ENCODE data around the gene TMEM14B. TPM values are rescaled to one million over a fixed set of nuclear protein-coding genes. Genes with fewer than 3 reads are reported as not detected.
A peak's percentile ranks its signal among the peaks of the same experiment; 100 is the strongest.

The TMEM14B gene
- total and polyA plus RNA-seq, 9 of the 15 experiments (the other 6 are each of a cell fraction or from before 2014, with no cell fraction given), result 174 to 862 (median 263) TPM

DNA sequence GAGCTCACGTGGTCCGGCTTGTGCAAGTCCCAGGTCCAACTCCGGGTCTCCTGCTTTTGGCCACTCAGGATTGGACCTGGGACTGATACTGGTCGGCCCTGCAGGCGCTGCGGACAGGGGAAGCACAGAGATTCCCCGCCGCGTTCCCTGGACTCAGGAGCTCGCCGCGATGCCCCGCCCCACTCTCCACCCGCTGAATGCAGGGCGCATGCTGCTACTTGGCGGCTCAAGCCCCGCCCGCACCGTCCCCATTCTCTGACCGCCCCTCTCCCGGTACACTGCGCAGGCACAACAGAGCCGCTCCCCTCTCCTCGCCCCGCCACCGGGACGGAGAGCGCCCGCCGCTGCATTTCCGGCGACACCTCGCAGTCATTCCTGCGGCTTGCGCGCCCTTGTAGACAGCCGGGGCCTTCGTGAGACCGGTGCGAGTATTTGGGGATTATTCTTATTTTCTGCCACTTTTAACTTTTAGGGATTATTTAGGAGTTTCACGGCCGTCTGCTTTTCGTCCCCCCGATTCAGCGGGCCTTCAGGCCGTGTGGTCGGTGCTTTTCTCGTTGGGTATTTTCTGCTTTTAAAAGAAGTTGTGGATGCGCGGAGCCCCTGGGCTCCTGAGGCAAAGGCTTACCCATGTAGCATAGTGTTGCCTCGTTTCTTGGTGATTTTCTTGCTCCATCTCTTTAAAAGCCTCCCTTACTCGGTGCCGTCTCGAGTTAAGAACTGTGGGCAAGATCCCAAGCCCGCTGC lies 24.6 kb upstream of the TMEM14B start, which contains the start of gene TMEM14C:
TSS of gene TMEM14C (plus strand) at position 251 of the 747 bp plus-strand sequence. CDS start 1,544 bp downstream, outside the sequence.
- intact Hi-C loops (cut with micrococcal nuclease) (loop anchor here (1.0 to 2.0 kb wide), 4 partner anchors 24 to 164 kb away; partner anchors contain the start of genes C6orf52, PAK1IP1, SYCP2L and TMEM14B), in situ Hi-C loops (cut with MboI) (no loop called here)
- Histone ChIP-seq H3K36me3 (ENCODE audit: control insufficient read depth, insufficient read depth, low read length) (peaks cover 30% of the 10 kb centered on the region), H3K79me2 (ENCODE audit: control insufficient read depth, insufficient read depth, low read length) (peaks cover 46% of the 10 kb centered on the region), H3K4me2 (ENCODE audit: insufficient read depth, low read length) (peak within 1 kb of the TSS; percentile 79), H4K20me1 (replicated peaks; ENCODE audit: control insufficient read depth, insufficient read depth, low read length) (no peaks in the 10 kb centered on the region), H3K9me3 (replicated peaks; ENCODE audit: control insufficient read depth, insufficient read depth, low read depth, low read length) (peaks cover 13% of the 10 kb centered on the region), H3K9ac (ENCODE audit: insufficient read depth in 1 of 2, low read depth in 2 of 2, low read length in 2 of 2) (peak within 1 kb of the TSS; percentile 85 to 92), H3K9me1 (ENCODE audit: control insufficient read depth, insufficient read depth, low read length) (no peaks in the 10 kb centered on the region), H3K4me1 (replicated peaks in 1 of 2; ENCODE audit: control insufficient read depth in 2 of 2, insufficient read depth in 2 of 2, low read length in 2 of 2) (peaks cover 46 to 51% of the 10 kb centered on the region in 2 experiments), H3K27ac (ENCODE audit: extremely low read depth, low read depth, low read length) (peak within 1 kb of the TSS; percentile 88), H2AFZ (ENCODE audit: low read depth, low read length) (peak within 1 kb of the TSS; percentile 90), H3K27me3 (ENCODE audit: control insufficient read depth in 2 of 2, insufficient read depth in 2 of 2, low read length in 2 of 2) (no peaks in the 10 kb centered on the region), H3K4me3 (peak within 1 kb of the TSS; percentile 64)
- TSS peak; percentile 55 for BruUV-seq (replicated peaks)
- DNase-seq (ENCODE audit: extremely low read depth in 1 of 4, low spot score in 3 of 4) (peak; percentile 97 to 99 (median 98)), ATAC-seq (peak; percentile 97), FAIRE-seq (peak; percentile 79)
- ChIA-PET POLR2A (interaction anchor here (0.6 to 4.0 kb wide), 16 partner anchors 8 to 1379 kb away, joined by 3 to 48 read pairs (median 4); partner anchors contain the start of gene TMEM14B), CTCF (ENCODE audit: low intra/inter-chr PET ratio) (no interaction called here)
- under 1% methylated on average over 55 of the region's 55 CpGs for WGBS (ENCODE audit: insufficient coverage, low coverage, missing lambda C conversion rate)
- TF ChIP-seq, protein P1, sequence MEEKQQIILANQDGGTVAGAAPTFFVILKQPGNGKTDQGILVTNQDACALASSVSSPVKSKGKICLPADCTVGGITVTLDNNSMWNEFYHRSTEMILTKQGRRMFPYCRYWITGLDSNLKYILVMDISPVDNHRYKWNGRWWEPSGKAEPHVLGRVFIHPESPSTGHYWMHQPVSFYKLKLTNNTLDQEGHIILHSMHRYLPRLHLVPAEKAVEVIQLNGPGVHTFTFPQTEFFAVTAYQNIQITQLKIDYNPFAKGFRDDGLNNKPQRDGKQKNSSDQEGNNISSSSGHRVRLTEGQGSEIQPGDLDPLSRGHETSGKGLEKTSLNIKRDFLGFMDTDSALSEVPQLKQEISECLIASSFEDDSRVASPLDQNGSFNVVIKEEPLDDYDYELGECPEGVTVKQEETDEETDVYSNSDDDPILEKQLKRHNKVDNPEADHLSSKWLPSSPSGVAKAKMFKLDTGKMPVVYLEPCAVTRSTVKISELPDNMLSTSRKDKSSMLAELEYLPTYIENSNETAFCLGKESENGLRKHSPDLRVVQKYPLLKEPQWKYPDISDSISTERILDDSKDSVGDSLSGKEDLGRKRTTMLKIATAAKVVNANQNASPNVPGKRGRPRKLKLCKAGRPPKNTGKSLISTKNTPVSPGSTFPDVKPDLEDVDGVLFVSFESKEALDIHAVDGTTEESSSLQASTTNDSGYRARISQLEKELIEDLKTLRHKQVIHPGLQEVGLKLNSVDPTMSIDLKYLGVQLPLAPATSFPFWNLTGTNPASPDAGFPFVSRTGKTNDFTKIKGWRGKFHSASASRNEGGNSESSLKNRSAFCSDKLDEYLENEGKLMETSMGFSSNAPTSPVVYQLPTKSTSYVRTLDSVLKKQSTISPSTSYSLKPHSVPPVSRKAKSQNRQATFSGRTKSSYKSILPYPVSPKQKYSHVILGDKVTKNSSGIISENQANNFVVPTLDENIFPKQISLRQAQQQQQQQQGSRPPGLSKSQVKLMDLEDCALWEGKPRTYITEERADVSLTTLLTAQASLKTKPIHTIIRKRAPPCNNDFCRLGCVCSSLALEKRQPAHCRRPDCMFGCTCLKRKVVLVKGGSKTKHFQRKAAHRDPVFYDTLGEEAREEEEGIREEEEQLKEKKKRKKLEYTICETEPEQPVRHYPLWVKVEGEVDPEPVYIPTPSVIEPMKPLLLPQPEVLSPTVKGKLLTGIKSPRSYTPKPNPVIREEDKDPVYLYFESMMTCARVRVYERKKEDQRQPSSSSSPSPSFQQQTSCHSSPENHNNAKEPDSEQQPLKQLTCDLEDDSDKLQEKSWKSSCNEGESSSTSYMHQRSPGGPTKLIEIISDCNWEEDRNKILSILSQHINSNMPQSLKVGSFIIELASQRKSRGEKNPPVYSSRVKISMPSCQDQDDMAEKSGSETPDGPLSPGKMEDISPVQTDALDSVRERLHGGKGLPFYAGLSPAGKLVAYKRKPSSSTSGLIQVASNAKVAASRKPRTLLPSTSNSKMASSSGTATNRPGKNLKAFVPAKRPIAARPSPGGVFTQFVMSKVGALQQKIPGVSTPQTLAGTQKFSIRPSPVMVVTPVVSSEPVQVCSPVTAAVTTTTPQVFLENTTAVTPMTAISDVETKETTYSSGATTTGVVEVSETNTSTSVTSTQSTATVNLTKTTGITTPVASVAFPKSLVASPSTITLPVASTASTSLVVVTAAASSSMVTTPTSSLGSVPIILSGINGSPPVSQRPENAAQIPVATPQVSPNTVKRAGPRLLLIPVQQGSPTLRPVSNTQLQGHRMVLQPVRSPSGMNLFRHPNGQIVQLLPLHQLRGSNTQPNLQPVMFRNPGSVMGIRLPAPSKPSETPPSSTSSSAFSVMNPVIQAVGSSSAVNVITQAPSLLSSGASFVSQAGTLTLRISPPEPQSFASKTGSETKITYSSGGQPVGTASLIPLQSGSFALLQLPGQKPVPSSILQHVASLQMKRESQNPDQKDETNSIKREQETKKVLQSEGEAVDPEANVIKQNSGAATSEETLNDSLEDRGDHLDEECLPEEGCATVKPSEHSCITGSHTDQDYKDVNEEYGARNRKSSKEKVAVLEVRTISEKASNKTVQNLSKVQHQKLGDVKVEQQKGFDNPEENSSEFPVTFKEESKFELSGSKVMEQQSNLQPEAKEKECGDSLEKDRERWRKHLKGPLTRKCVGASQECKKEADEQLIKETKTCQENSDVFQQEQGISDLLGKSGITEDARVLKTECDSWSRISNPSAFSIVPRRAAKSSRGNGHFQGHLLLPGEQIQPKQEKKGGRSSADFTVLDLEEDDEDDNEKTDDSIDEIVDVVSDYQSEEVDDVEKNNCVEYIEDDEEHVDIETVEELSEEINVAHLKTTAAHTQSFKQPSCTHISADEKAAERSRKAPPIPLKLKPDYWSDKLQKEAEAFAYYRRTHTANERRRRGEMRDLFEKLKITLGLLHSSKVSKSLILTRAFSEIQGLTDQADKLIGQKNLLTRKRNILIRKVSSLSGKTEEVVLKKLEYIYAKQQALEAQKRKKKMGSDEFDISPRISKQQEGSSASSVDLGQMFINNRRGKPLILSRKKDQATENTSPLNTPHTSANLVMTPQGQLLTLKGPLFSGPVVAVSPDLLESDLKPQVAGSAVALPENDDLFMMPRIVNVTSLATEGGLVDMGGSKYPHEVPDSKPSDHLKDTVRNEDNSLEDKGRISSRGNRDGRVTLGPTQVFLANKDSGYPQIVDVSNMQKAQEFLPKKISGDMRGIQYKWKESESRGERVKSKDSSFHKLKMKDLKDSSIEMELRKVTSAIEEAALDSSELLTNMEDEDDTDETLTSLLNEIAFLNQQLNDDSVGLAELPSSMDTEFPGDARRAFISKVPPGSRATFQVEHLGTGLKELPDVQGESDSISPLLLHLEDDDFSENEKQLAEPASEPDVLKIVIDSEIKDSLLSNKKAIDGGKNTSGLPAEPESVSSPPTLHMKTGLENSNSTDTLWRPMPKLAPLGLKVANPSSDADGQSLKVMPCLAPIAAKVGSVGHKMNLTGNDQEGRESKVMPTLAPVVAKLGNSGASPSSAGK (IDR thresholded peaks at IDR 0.05), result no peak; the same call in none of the 2 replicates
- TF ChIP-seq, protein P2, sequence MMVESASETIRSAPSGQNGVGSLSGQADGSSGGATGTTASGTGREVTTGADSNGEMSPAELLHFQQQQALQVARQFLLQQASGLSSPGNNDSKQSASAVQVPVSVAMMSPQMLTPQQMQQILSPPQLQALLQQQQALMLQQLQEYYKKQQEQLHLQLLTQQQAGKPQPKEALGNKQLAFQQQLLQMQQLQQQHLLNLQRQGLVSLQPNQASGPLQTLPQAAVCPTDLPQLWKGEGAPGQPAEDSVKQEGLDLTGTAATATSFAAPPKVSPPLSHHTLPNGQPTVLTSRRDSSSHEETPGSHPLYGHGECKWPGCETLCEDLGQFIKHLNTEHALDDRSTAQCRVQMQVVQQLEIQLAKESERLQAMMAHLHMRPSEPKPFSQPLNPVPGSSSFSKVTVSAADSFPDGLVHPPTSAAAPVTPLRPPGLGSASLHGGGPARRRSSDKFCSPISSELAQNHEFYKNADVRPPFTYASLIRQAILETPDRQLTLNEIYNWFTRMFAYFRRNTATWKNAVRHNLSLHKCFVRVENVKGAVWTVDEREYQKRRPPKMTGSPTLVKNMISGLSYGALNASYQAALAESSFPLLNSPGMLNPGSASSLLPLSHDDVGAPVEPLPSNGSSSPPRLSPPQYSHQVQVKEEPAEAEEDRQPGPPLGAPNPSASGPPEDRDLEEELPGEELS (CRISPR knock-in tag; IDR thresholded peaks at IDR 0.05; ENCODE audit: borderline replicate concordance), result no peak
- TF ChIP-seq SMARCC2 (IDR thresholded peaks at IDR 0.05; ENCODE audit: low read depth) (no peak), KHSRP (IDR thresholded peaks at IDR 0.05) (no peak), POLR2G (IDR thresholded peaks at IDR 0.05; ENCODE audit: low read depth, low read length) (peak; percentile 97), ZNF24 (IDR thresholded peaks at IDR 0.05) (peak; percentile 48; the same call in 1 of the 2 replicates), NEUROD1 (IDR thresholded peaks at IDR 0.05; ENCODE audit: borderline replicate concordance, low read depth, low read length, partially characterized antibody) (peak; percentile 65), ZNF354B (CRISPR knock-in tag; IDR thresholded peaks at IDR 0.05) (no peak)
